Measurements from ENCODE around the gene JDP2.

Gene JDP2

GRCh38 chr14:75438486-75439080, 10.8 kb downstream of the JDP2 start:
- DNase-seq: no peak

- DNase-seq: no peak
Observed at GRCh38 chr14:75439989-75440388, 12.2 kb downstream of the JDP2 start.

GRCh38 chr14:75440733-75441477, 13.1 kb downstream of the JDP2 start:
- no peak for DNase-seq

- no peak for DNase-seq
Observed at GRCh38 chr14:75441728-75442127, 13.9 kb downstream of the JDP2 start.

GRCh38 chr14:75442166-75442565, 14.3 kb downstream of the JDP2 start:
- DNase-seq: no peak

GRCh38 chr14:75442642-75443041, 14.8 kb downstream of the JDP2 start:
- DNase-seq: no peak

GRCh38 chr14:75443203-75443969, 15.6 kb downstream of the JDP2 start:
- DNase-seq: no peak

GRCh38 chr14:75445236-75445635, 17.4 kb downstream of the JDP2 start:
- DNase-seq: no peak

GRCh38 chr14:75445963-75446362, 18.1 kb downstream of the JDP2 start:
- no peak for DNase-seq

GRCh38 chr14:75446447-75446846, 18.6 kb downstream of the JDP2 start:
- no peak for DNase-seq

- no peak for DNase-seq
Observed at GRCh38 chr14:75448209-75448608, 20.4 kb downstream of the JDP2 start.

GRCh38 chr14:75449036-75449435, 21.2 kb downstream of the JDP2 start:
- no peak for DNase-seq

- DNase-seq: no peak
Observed at GRCh38 chr14:75449696-75450095, 21.9 kb downstream of the JDP2 start.

- DNase-seq: peak; percentile 55
Observed at GRCh38 chr14:75450381-75451276, 22.8 kb downstream of the JDP2 start.

GRCh38 chr14:75452324-75452723, 24.5 kb downstream of the JDP2 start:
- no peak for DNase-seq

- DNase-seq: no peak
Observed at GRCh38 chr14:75452900-75453816, 25.3 kb downstream of the JDP2 start.

- no peak for DNase-seq
Observed at GRCh38 chr14:75453817-75454434, 26.1 kb downstream of the JDP2 start.

GRCh38 chr14:75454963-75455546, 27.2 kb downstream of the JDP2 start:
- DNase-seq: peak; percentile 29

- DNase-seq: no peak
Observed at GRCh38 chr14:75456069-75456996, 28.5 kb downstream of the JDP2 start.

- no peak for DNase-seq
Observed at GRCh38 chr14:75456997-75457335, 29.1 kb downstream of the JDP2 start.
